Suprapubic skin (tissue), 4 donors: ENCODE results near the gene APPL2. TPM values are rescaled to one million over a fixed set of nuclear protein-coding genes. Genes with fewer than 3 reads are reported as not detected.

Source experiments
- DNase-seq, 2 donors: peaks; one replicate each; pipeline ENCODE4 v3.0.0-alpha.2; 2019; ENCODE audit warnings: low spot score in 2 of 2
- H3K27ac ChIP-seq: fragments of 200-600 bp; sonication (generic); one replicate; pipeline ENCODE4 v1.5.1; 2019
- H3K27me3 ChIP-seq: fragments of 200-600 bp; sonication (generic); one replicate; pipeline ENCODE4 v1.5.1; 2019
- H3K36me3 ChIP-seq: fragments of 200-600 bp; sonication (generic); one replicate; pipeline ENCODE4 v1.5.1; 2019
- H3K4me1 ChIP-seq: fragments of 200-600 bp; sonication (generic); one replicate; pipeline ENCODE4 v1.5.1; 2019
- H3K4me3 ChIP-seq: fragments of 200-600 bp; sonication (generic); one replicate; pipeline ENCODE4 v1.5.1; 2019; ENCODE audit warnings: mild to moderate bottlenecking
- H3K9me3 ChIP-seq: fragments of 200-600 bp; sonication (generic); one replicate; pipeline ENCODE4 v1.5.1; 2019
- EP300 ChIP-seq: sonication (generic); formaldehyde crosslinking; IDR thresholded peaks from one replicate; pipeline ENCODE4 v1.6.1; 2017; ENCODE audit warnings: antibody characterized with exemption
- POLR2A ChIP-seq, 2 donors: fragments of 450-650 bp; IDR thresholded peaks; one replicate each; pipeline ENCODE4 v1.6.1; 2017; ENCODE audit warnings: antibody characterized with exemption in 2 of 2, mild to moderate bottlenecking in 2 of 2, moderate library complexity in 2 of 2
- POLR2AphosphoS5 ChIP-seq, 3 donors: sonication (generic); formaldehyde crosslinking; IDR thresholded peaks; one replicate each; pipeline ENCODE4 v1.6.1; 2017; ENCODE audit warnings: antibody characterized with exemption in 3 of 3
- WGBS: methylation state at CpG from one replicate; pipeline ENCODE4 v1.1.5; 2018; 5-methylcytosine and 5-hydroxymethylcytosine counted together
- total RNA-seq, 4 donors: library from RNA; depleted of rRNA; stranded (reverse); fragments of >200 nt; gene quantifications; one replicate each; pipeline ENCODE4 v1.1.0, GENCODE V29; 2016
- TF ChIP-seq, protein P1 (sequence below), 2 donors: fragments of 200-600 bp in 1 of 2; fragments of 450-650 bp in 1 of 2; sonication (generic) in 1 of 2; IDR thresholded peaks; one replicate each; pipeline ENCODE4 v1.5.1; 2016 to 2019; ENCODE audit warnings: antibody characterized with exemption in 2 of 2, mild to moderate bottlenecking in 1 of 2, moderate library complexity in 1 of 2

Gene APPL2
- total RNA-seq, 4 donors from 2014 or later: 95.2 to 172 (median 110) TPM

DNA sequence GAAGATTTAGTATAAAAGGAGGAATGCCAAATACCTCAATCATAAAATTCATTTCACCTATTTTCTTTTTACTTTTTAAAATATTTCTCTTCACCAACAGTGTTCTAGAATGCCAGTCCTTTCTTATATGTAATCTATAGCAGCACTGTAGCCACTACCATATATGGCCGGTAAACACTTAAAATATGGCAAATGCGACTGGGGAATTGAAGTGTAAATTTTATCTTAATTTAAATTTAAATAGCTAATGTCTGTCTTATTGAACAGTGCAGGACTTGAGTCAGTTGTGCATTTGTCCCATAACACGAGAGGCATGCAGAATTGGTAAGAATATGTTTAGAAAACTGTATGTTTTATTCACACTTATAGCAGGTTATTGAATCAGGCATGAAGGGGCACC, 78.4 kb downstream of the APPL2 start:
- TF ChIP-seq POLR2AphosphoS5 (IDR thresholded peaks at IDR 0.05) (no peak), EP300 (no peak), POLR2A (IDR thresholded peaks at IDR 0.05) (no peak)
- TF ChIP-seq, protein P1, sequence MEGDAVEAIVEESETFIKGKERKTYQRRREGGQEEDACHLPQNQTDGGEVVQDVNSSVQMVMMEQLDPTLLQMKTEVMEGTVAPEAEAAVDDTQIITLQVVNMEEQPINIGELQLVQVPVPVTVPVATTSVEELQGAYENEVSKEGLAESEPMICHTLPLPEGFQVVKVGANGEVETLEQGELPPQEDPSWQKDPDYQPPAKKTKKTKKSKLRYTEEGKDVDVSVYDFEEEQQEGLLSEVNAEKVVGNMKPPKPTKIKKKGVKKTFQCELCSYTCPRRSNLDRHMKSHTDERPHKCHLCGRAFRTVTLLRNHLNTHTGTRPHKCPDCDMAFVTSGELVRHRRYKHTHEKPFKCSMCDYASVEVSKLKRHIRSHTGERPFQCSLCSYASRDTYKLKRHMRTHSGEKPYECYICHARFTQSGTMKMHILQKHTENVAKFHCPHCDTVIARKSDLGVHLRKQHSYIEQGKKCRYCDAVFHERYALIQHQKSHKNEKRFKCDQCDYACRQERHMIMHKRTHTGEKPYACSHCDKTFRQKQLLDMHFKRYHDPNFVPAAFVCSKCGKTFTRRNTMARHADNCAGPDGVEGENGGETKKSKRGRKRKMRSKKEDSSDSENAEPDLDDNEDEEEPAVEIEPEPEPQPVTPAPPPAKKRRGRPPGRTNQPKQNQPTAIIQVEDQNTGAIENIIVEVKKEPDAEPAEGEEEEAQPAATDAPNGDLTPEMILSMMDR (IDR thresholded peaks at IDR 0.05): no peak
- no peaks in the 10 kb centered on the region for H3K27me3 ChIP-seq
- H3K4me1 ChIP-seq: no peaks in the 10 kb centered on the region
- 91% methylated on average over 3 of the region's 3 CpGs for WGBS
- no peaks in the 10 kb centered on the region for H3K9me3 ChIP-seq
- no peak overlapping the region for H3K27ac ChIP-seq
- H3K4me3 ChIP-seq: no peak overlapping the region
- H3K36me3 ChIP-seq: peaks cover 85% of the 10 kb centered on the region
- DNase-seq: no peak

DNA sequence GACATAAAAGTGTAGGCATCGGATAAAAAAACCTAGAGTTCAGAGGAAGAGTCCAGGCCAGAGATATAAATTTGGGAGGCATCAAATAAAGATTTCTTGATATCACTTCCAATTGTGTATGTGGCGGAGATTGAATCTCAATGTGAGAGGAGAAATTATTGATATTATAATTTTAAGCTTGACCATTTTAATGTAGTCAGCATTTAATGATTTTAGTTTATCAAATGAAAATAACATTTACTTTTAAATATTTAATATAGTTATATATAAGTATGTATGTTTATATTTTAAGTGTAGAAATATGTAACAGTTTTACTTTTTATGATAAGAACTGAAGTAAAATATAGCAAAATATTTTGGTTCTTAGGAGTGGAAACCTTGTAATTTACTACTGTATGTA, 79.7 kb downstream of the APPL2 start:
- no peaks in the 10 kb centered on the region for H3K9me3 ChIP-seq
- no peaks in the 10 kb centered on the region for H3K4me1 ChIP-seq
- no peak overlapping the region for H3K4me3 ChIP-seq
- TF ChIP-seq, protein P1 (IDR thresholded peaks at IDR 0.05): no peak
- no peak for TF ChIP-seq POLR2A (IDR thresholded peaks at IDR 0.05)
- no peak for TF ChIP-seq POLR2AphosphoS5 (IDR thresholded peaks at IDR 0.05)
- no peak for TF ChIP-seq EP300
- no peaks in the 10 kb centered on the region for H3K27me3 ChIP-seq
- no peak overlapping the region for H3K27ac ChIP-seq
- peaks cover 86% of the 10 kb centered on the region for H3K36me3 ChIP-seq
- DNase-seq: no peak
- WGBS: 98% methylated on average over 2 of the region's 2 CpGs

DNA sequence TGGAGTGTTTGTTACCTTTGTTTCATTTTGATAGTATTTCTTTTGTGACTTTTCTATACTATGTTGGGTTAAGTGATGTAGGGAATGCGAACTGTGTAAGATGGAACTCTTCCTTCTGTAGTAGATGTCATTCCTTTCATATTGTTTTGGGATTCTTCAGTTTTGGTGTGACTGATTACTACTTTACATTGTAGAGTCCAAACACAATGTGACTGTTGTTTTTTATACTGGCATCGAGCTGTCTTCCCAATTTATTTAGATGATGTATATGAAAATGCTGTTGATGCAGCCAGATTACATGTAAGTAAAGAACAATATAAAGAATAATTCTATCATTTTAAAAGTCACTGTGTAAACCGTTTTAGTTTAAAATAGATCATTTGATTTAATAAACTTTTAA, 93.7 kb downstream of the APPL2 start:
- Histone ChIP-seq H3K36me3 (peaks cover 79% of the 10 kb centered on the region), H3K4me1 (no peaks in the 10 kb centered on the region), H3K9me3 (no peaks in the 10 kb centered on the region), H3K27me3 (no peaks in the 10 kb centered on the region), H3K4me3 (no peak overlapping the region), H3K27ac (no peak overlapping the region)
- DNase-seq: no peak
- TF ChIP-seq EP300 (no peak), POLR2A (IDR thresholded peaks at IDR 0.05) (no peak), POLR2AphosphoS5 (IDR thresholded peaks at IDR 0.05) (no peak)
- TF ChIP-seq, protein P1 (IDR thresholded peaks at IDR 0.05): no peak
- WGBS: 91% methylated on average over 3 of the region's 3 CpGs

DNA sequence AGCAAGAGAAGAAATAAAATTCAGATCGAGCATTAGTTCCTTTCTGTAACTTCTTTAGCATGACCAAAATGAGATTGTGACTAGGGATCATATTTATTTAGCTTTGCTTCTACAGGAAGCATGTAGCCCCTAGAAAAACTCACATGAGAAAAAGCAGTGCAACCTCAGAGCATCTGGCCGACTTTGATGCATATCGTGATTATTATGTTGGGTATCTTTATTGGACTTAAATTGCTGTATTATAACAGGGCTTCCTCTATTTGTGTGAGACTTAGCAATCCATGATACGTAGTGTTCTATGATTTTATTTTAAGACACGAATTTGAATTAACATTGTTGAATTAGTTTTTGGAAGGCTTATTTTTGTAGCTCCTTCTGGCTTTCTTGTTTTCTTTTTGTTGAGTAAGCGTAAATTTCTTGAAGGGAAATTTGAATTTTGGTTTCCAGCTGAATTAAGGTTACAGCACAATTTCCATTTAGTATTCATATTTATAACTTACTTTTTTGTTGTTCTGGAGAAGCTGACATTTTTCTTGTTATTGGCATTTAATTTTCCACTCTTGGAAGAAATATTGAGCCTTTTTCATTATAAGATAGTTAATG, 94.6 kb downstream of the APPL2 start:
- H3K36me3 ChIP-seq: peaks cover 79% of the 10 kb centered on the region
- H3K9me3 ChIP-seq: no peaks in the 10 kb centered on the region
- whole genome bisulfite sequencing: 90% methylated on average over 6 of the region's 6 CpGs
- H3K27ac ChIP-seq: no peak overlapping the region
- no peak overlapping the region for H3K4me3 ChIP-seq
- H3K4me1 ChIP-seq: no peaks in the 10 kb centered on the region
- TF ChIP-seq POLR2A (IDR thresholded peaks at IDR 0.05) (no peak), POLR2AphosphoS5 (IDR thresholded peaks at IDR 0.05) (no peak), EP300 (no peak)
- TF ChIP-seq, protein P1 (IDR thresholded peaks at IDR 0.05): no peak
- DNase-seq: no peak
- no peaks in the 10 kb centered on the region for H3K27me3 ChIP-seq

DNA sequence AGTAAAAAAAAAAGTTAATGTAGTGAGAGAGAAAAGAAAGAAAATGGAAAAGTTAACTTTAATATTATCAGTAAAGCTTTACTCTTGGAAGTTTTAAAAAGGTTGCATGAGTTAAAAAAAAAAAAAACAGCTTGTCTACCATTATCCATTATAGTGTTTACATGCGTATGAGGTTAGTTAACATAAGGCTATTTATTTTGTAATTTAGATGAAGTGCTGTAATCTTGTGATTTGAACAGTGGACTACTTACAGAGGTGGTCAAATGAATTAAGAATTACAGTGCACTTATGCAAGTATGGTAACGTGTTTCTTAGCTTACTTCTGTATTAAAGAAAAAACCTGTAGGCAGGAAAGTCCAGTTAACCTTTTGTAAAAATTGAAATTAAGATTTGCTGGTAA, 97.7 kb downstream of the APPL2 start:
- 90% methylated on average over 2 of the region's 2 CpGs for WGBS
- TF ChIP-seq POLR2AphosphoS5 (IDR thresholded peaks at IDR 0.05): no peak
- TF ChIP-seq POLR2A (IDR thresholded peaks at IDR 0.05): no peak
- TF ChIP-seq EP300: no peak
- TF ChIP-seq, protein P1 (IDR thresholded peaks at IDR 0.05): no peak

More for the DNA sequence above, 97.7 kb downstream of the APPL2 start:
- no peak for DNase-seq
- H3K27me3 ChIP-seq: no peaks in the 10 kb centered on the region
- no peaks in the 10 kb centered on the region for H3K9me3 ChIP-seq
- no peak overlapping the region for H3K27ac ChIP-seq
- H3K36me3 ChIP-seq: peaks cover 69% of the 10 kb centered on the region
- H3K4me1 ChIP-seq: no peaks in the 10 kb centered on the region
- H3K4me3 ChIP-seq: no peak overlapping the region

Other genes starting within 250 kb of the APPL2 start
- 1 to 10 TPM; 4.7 to 9.9 (median 6.6) TPM for gene NOPCHAP1, start 249.9 kb downstream of the APPL2 start, total RNA-seq
- 1 to 10 TPM; 1.3 to 7.6 (median 3.9) TPM for gene ALDH1L2, start 151.7 kb downstream of the APPL2 start, total RNA-seq
- 10 to 100 TPM; 24.9 to 66.5 (median 30.4) TPM for gene WASHC4, start 128.4 kb downstream of the APPL2 start, total RNA-seq
- gene C12orf75, start 94.5 kb upstream of the APPL2 start, total RNA-seq: 10 to 100 TPM; 17.4 to 28.5 (median 25.3) TPM